GM06990 (cell line): Measurements from ENCODE around the gene PIAS4.

ENCODE experiments used
- DNase-seq: peaks from one replicate; pipeline ENCODE4 v3.0.0-alpha.2; 2011; ENCODE audit not compliant: insufficient read length; ENCODE audit errors: extremely low read depth
- H3K27me3 ChIP-seq: replicated peaks from 2 replicates; pipeline ENCODE4 v1.6.0; 2011; ENCODE audit warnings: low read length; ENCODE audit not compliant: control insufficient read depth, insufficient read depth
- H3K36me3 ChIP-seq: 2 replicates; pipeline ENCODE4 v1.5.1; 2011; ENCODE audit warnings: low read length; ENCODE audit not compliant: control insufficient read depth, insufficient read depth
- H3K4me3 ChIP-seq: replicated peaks from 2 replicates; pipeline ENCODE4 v1.5.1; 2011; ENCODE audit warnings: low read depth, mild to moderate bottlenecking, control low read depth, low read length
- TF ChIP-seq, protein P1 (sequence below): IDR thresholded peaks from 2 replicates; pipeline ENCODE4 v1.5.1; 2011; ENCODE audit warnings: low read length, control low read depth, mild to moderate bottlenecking, inconsistent platforms; ENCODE audit not compliant: insufficient read depth, poor library complexity, severe bottlenecking

Gene PIAS4

DNA sequence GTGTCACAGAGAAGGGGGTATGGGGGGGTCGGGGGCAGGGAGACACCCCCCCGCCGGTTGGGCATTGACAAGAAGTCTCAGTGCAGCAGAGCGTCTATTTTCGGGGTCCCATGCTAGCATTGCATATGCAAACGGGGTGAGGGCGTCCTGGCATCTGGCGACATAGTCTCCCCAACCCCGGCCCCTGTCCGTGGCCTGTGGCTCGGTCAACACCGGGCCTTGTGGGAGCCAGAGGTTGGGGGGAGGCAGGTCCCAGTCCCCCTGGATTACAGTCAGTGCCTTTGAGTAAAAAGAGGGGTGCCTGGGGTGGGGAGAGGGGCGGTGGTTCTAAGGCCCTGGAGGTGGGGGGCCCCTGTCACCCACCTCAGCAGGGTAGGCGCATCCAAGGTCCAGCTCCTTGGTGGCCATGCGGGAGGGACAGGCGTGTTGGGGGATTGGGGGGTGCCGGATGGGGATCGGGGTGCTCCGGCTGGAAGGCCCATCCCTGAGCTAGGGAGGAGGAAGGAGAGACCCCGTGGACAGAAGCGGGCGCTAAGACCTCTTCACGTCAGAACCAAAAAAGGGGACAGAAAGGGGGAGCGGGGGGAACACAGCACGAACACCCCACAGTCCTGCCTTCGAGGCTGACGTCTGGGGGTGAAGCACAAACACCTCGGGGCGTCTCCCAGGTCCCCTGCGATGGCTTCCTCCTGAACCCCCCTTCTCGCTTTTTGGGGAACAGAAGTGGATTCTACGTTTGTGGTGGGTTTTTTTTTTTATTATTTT lies 38.2 kb downstream of the PIAS4 start:
- Histone ChIP-seq H3K4me3 (no peak overlapping the region), H3K27me3 (no peaks in the 10 kb centered on the region), H3K36me3 (peaks cover 16% of the 10 kb centered on the region)
- TF ChIP-seq, protein P1, sequence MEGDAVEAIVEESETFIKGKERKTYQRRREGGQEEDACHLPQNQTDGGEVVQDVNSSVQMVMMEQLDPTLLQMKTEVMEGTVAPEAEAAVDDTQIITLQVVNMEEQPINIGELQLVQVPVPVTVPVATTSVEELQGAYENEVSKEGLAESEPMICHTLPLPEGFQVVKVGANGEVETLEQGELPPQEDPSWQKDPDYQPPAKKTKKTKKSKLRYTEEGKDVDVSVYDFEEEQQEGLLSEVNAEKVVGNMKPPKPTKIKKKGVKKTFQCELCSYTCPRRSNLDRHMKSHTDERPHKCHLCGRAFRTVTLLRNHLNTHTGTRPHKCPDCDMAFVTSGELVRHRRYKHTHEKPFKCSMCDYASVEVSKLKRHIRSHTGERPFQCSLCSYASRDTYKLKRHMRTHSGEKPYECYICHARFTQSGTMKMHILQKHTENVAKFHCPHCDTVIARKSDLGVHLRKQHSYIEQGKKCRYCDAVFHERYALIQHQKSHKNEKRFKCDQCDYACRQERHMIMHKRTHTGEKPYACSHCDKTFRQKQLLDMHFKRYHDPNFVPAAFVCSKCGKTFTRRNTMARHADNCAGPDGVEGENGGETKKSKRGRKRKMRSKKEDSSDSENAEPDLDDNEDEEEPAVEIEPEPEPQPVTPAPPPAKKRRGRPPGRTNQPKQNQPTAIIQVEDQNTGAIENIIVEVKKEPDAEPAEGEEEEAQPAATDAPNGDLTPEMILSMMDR, result no peak
- no peak for DNase-seq

- DNase-seq, result no peak
- TF ChIP-seq, protein P1, result no peak
- Histone ChIP-seq H3K27me3 (no peaks in the 10 kb centered on the region), H3K36me3 (peaks cover 16% of the 10 kb centered on the region), H3K4me3 (no peak overlapping the region)
Measured at GRCh38 chr19:4046362-4046691, 38.8 kb downstream of the PIAS4 start.

DNA sequence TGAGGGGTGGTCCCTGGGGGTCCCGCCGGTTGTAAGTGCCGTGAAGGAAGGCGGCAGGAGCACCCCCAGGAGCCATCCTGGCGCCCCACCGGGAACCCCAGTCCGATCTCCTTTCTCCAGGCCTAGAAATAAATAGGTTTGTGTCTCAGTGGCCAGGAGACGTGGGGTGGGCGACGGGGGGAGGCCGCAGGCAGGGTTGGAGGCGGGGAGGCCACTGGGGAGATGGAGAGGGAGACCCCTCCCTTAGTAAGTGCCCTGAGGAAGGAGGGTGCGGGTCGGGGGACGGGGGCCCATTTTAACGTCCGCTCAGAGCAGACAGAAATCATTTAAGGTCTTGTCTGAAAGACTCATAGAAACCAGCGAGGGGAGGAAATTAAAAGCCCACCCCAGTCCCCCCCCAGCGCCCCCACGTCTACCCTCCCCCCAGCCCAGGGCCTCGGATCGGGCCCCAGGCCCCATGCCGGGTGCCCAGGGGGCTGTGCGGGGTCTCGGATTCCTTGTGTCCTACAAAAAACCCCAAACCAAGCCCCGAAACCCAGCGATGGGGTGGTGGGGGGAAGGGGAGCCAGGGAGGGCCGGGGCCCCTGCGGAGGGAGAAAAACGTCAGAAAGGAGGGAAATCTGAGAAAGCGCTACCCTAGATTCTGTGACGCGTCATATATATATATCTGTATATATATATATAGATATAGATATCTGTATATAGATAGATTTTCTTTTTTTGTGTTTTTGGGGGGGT lies 39.6 kb downstream of the PIAS4 start:
- H3K27me3 ChIP-seq, result no peaks in the 10 kb centered on the region
- TF ChIP-seq, protein P1, result no peak
- peaks cover 18% of the 10 kb centered on the region for H3K36me3 ChIP-seq
- no peak for DNase-seq
- H3K4me3 ChIP-seq, result no peak overlapping the region

DNA sequence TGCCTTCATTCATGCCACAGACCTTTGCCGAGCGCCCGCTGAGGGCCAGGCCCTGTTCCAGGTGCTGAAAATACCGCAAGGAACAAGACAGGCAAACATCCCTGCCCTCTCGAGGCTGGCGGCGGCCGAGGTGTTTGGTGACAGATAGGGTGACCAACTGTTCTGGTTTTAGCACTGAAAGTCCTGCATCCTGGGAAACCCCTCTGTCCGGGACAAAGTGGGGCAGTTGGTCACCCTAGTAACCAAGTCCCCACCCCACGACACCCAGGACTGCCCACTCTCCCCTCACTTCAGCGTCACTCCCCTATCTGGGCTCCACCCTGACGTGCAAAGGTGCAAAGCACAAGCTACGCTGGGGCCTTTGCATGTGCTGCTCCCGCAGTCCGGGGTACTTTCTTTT lies 41.9 kb downstream of the PIAS4 start:
- no peaks in the 10 kb centered on the region for H3K27me3 ChIP-seq
- H3K36me3 ChIP-seq, result peaks cover 27% of the 10 kb centered on the region
- H3K4me3 ChIP-seq, result no peak overlapping the region
- no peak for DNase-seq
- TF ChIP-seq, protein P1, result no peak

- peak overlapping the region; percentile 12 for H3K4me3 ChIP-seq
- DNase-seq, result no peak
- H3K36me3 ChIP-seq, result peaks cover 24% of the 10 kb centered on the region
- TF ChIP-seq, protein P1, result no peak
- H3K27me3 ChIP-seq, result no peaks in the 10 kb centered on the region
Measured at GRCh38 chr19:4051175-4052101, 43.9 kb downstream of the PIAS4 start.
